GM18499 (cell line): ENCODE measurements around the gene XAGE3.
"Not testable (repeated sequence)": the region's sequence is repeated elsewhere in the genome, so short reads cannot be mapped to it uniquely, and the experiment has no call there.

Experiments
- ATAC-seq: cut with Tn5 transposase; IDR thresholded peaks from one replicate; pipeline ENCODE4 v1.9.1; 2021; ENCODE audit warnings: moderate number of reproducible peaks; ENCODE audit not compliant: insufficient read depth, unreplicated experiment

XAGE3 gene, protein sequence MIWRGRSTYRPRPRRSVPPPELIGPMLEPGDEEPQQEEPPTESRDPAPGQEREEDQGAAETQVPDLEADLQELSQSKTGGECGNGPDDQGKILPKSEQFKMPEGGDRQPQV

DNA sequence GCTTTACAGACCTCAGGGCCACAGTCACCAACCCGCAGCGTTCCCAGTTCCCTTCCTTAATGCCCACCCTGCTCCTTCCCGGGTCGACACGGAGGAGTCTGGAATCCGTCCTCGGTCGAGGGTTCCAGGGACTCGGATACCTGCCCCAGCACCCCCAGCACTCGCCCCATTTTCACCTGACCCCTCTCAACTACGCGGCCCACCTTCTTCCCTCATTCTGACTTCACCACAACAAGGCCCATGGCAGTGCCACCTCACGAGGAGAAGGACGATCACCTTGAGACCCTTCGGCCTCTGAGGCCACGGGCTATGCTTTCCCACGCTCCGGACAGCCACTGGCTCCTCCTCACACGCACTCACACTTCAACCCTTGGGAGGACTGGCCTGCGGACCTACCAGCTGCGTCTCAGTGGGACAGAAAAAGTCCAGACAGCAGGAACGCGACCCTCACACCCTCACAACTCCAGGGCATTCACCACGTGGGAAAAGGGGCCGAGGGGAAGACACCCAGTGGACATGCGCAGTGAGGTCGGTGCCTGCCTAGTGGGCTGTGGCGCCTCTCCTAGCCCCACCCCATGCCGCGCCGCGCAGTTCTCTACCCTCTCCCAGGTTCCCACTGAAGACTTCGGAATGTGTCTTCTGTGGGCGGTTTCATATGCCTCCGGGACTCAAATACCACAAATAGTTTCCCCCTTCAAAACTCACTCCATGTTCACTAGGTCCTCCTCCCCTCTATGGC is at the start of gene XAGE3:
Gene XAGE3, minus strand, starts transcription at position 474 of the 739 bp plus-strand sequence. CDS start 950 bp downstream, outside the sequence.
- ATAC-seq: no peak

DNA sequence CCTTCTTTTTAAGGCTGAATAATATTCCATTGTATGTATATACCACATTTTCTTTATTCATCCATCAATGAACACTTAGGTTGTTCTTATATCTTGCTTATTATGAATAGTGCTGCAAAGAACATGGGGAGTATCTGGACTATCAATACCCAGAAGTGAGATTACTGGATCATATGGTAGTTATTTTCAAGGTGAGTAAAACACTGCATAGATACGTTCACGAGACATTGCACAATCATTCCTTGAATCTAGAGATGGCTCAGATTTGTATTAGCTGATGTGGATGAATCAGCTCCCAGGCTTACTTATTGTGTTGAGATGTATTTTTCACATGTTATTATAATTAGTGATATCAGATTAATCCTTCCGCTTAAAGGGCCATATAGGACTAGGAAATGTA is 46.8 kb upstream of the XAGE3 start:
- ATAC-seq: not testable (repeated sequence)

GRCh38 chrX:52913681-52914080 is 45.8 kb upstream of the XAGE3 start:
- ATAC-seq: not testable (repeated sequence)

GRCh38 chrX:52909313-52909969 is 41.6 kb upstream of the XAGE3 start:
- not testable (repeated sequence) for ATAC-seq

GRCh38 chrX:52907900-52908299 is 40.0 kb upstream of the XAGE3 start:
- not testable (repeated sequence) for ATAC-seq

- not testable (repeated sequence) for ATAC-seq
Observed at GRCh38 chrX:52907137-52907536, 39.3 kb upstream of the XAGE3 start.

DNA sequence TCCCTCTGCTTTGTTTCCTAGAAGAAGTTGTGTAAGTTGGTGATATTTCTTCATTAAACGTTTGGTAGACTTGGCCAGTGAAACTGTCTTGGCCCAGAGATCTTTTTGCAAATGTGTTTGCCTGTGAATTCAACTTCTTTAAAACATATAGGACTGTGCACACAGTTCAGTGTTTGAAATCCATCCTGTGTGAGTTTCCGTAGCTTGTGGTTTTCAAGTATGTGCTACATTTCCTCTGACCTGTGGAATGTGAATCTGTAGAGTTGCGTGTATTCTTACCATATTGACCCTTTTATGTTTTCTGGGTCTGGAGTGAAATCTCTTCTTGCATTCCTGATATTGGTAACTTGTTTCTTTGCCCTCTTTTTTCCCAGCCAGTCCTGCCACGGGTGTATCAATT is 38.2 kb upstream of the XAGE3 start:
- ATAC-seq: not testable (repeated sequence)

DNA sequence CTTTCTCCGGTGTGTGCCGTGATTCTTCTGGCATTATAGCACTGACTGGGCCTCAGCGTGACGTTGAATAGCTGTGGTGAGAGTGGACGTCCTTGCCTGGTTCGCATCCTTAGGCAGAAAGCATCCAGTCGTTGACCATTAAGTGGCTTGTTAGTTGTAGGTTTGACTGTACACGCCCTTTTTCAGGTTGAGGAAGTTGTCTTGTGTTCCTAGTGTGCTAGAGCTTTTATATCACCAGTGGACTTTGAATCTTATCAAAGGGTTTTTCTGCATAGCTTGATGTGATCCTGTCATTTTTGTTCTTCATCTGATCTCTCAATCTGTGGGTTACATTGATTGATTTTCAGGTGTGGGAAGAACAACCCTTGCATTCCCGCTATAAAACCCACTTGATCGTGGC is 37.6 kb upstream of the XAGE3 start:
- ATAC-seq: not testable (repeated sequence)

DNA sequence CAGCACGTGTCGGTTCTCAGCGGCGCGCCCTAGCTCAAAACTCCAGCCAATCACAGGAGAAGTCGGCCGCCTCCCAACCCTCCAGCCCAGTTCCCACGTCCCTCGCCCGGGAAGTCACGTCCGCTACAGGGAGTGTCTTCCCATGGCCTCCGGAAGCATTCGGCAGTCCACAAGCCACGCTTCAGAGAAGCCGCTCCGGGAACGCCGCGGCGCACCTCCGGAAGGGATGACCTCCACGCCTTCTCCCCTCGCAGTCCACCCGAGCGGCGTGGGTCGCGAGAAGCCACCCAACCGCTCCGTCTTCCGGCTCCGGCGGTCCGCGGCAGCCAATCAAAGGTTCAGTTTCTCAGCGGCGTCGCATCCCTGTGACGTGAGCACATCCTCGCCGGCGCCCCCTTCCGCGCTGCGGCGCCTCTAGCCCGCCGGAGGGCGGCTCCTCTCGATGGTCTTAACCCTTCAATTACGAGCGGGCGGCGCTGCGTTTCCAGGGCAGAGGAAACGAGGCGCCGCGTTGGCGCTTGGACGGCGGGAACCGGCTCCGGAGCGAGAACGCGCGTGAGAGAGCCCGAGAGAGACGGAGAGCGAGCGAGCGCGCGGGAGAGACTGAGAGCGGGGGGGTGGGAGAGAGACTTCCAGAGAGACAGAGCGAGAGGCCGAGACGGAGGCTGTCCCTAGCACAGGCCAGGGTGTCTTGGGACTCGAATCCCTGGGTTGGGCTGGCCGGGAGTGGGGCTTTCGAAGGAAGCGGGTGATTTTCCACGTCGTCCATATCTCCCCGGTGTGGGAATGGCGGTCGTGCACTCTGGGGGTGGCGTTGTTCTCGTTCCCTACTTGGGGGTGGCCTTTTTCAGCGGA is 29.2 kb upstream of the XAGE3 start, which contains the start of gene FAM156B:
Gene FAM156B, plus strand, starts transcription at position 476 of the 855 bp plus-strand sequence. CDS start 9,896 bp downstream, outside the sequence.
- peak; percentile 60 for ATAC-seq

DNA sequence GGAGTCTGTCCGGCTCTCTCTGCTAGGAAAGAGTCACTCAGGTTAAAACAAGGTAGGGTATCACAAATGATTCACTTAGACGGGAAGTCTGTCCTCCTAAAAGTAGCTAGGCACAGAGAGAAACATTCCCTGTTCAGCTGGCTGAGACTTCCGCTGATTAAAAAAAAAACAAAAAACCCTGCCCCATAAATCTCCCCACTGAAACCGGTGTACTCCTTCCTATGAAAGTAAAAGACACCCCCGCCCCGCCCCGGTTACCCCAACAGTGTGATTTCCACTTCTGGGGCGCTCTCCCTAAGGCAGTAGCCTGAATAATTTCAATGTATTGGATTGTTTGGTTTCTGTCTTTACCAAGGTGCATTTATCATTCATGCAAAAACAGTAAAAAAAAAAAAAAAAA is 28.6 kb upstream of the XAGE3 start:
- peak; percentile 2 for ATAC-seq

DNA sequence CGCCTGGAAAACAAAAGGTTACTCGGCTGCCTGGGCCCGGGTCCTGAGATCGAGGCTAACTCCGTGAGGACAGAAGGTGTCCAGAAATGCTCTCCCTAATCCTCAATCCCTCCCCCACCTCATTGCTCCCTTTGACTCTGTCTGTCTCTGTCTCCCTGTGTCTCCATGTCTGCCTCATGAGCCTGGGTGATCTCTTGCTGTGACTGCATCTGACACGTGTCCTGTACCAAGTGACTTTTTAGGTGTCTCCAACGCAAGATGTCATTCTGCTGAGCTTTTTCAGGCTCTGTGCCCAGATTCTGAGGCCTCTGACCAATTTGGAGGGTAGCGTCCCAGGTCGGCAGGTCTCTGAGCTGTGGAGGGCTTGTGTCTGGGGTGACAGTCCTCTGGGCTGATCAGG is 20.2 kb upstream of the XAGE3 start:
- ATAC-seq: not testable (repeated sequence)

GRCh38 chrX:52887459-52887858 is 19.6 kb upstream of the XAGE3 start:
- not testable (repeated sequence) for ATAC-seq

DNA sequence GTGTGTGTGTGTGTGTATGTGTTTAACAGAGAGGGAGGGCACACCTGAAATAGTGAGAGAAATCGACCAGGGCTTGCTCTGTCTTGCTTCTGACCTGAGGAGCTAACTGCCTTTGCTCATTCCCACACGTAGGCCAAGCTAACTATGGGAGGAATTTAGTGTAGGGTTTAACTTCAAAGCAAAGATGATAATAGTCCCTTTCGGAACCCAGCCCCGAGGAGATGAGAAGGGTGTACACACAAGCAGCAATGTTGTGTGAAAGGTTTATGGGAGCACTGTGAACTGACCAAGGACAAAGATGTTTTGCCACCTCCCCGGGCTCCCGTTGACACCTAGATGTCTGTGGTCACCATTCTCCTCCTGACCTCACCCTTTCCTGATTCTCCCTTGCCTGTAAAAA is 8.5 kb upstream of the XAGE3 start:
- not testable (repeated sequence) for ATAC-seq

- not testable (repeated sequence) for ATAC-seq
Observed at GRCh38 chrX:52875436-52875835, 7.6 kb upstream of the XAGE3 start.

- no peak for ATAC-seq
Observed at GRCh38 chrX:52874661-52875060, 6.8 kb upstream of the XAGE3 start.

DNA sequence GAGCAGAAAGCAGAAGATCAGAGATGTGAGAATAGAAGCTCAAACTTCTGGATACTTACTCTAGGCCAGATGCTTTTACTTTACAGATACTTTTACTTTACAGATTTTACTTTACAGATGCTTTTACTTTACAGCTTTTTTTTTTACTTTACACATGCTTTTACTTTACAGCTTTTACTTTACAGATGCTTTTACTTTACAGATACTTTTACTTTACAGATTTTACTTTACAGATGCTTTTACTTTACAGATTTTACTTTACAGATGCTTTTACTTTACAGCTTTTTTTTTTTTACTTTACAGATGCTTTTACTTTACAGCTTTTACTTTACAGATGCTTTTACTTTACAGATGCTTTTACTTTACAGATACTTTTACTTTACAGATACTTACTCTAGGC is 5.9 kb upstream of the XAGE3 start:
- not testable (repeated sequence) for ATAC-seq

GRCh38 chrX:52870046-52870445 is 2.2 kb upstream of the XAGE3 start:
- ATAC-seq: no peak

GRCh38 chrX:52865343-52865998 is 2.4 kb downstream of the XAGE3 start:
- no peak for ATAC-seq

- not testable (repeated sequence) for ATAC-seq
Observed at GRCh38 chrX:52856991-52857525, 10.8 kb downstream of the XAGE3 start.
